IPS-20b (cell line): ENCODE measurements around the gene ITCH.
"Not testable (repeated sequence)": the region's sequence is repeated elsewhere in the genome, so short reads cannot be mapped to it uniquely, and the experiment has no call there.

Experiments
- H3K27ac ChIP-seq: one replicate; pipeline ENCODE4 v1.5.1; 2013; ENCODE audit warnings: low read length
- H3K27me3 ChIP-seq: 2 replicates; pipeline ENCODE4 v1.6.1; 2013; ENCODE audit warnings: mild to moderate bottlenecking, low read length, inconsistent platforms; ENCODE audit not compliant: insufficient read depth
- H3K36me3 ChIP-seq: 2 replicates; pipeline ENCODE4 v1.6.1; 2013; ENCODE audit warnings: low read depth, mild to moderate bottlenecking, inconsistent platforms, low read length, moderate library complexity; ENCODE audit not compliant: insufficient read depth
- H3K4me1 ChIP-seq: 2 replicates; pipeline ENCODE4 v1.6.1; 2013; ENCODE audit warnings: mild to moderate bottlenecking, control low read depth, inconsistent platforms, low read length, moderate library complexity; ENCODE audit not compliant: insufficient read depth
- H3K4me3 ChIP-seq: 2 replicates; pipeline ENCODE4 v1.5.1; 2013; ENCODE audit warnings: mild to moderate bottlenecking, low read length, inconsistent platforms
- H3K9ac ChIP-seq: 2 replicates; pipeline ENCODE4 v1.6.1; 2013; ENCODE audit warnings: low read depth, mild to moderate bottlenecking, inconsistent platforms, low read length, moderate library complexity
- H3K9me3 ChIP-seq: 2 replicates; pipeline ENCODE4 v1.6.1; 2013; ENCODE audit warnings: mild to moderate bottlenecking, low read depth, low read length, inconsistent platforms; ENCODE audit not compliant: insufficient read depth

Gene ITCH

DNA sequence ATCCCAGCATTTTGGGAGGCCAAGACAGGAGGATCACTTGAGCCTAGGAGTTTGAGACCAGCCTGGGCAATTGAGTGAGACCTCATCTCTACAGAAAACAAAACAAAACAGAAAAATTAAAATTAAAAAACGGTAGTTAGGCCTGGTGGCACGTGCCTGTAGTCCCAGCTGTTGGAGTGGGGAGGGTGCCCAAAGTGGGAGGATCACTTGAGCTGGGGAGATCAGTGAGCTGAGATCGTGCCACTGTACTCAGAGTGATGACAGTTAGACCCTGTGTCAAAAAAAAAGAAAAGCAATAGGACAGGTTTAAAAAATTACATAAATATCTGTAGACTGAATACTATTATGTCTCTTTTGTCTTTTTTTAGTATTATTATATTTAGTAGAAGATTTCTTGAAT is 64.3 kb downstream of the ITCH start:
- H3K36me3 ChIP-seq: peaks cover 51% of the 10 kb centered on the region
- H3K9me3 ChIP-seq: no peaks in the 10 kb centered on the region

DNA sequence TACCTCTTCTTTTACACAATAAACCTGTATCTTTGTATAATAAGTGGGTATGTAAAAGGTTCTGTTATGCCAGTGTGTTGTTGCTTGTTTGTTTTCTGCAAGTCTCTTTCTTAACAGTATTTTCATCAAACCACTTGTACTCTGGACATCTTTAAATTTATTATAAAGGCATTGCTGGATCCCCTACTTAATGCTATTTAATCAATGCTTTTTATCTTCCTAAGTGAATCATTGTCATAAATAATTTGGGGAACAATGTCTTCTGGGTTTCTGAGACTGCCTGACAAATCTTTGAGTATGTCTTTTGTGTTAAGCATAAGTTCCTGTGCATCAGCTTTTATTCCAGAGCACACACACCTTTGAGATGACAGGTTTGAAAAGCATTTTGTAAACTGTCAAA is 64.7 kb downstream of the ITCH start:
- Histone ChIP-seq H3K9me3 (no peaks in the 10 kb centered on the region), H3K9ac (no peak overlapping the region), H3K27me3 (no peaks in the 10 kb centered on the region), H3K4me3 (no peak overlapping the region), H3K27ac (no peak overlapping the region), H3K4me1 (no peaks in the 10 kb centered on the region), H3K36me3 (peaks cover 50% of the 10 kb centered on the region)

More for the DNA sequence above, 64.3 kb downstream of the ITCH start:
- no peak overlapping the region for H3K9ac ChIP-seq
- H3K4me1 ChIP-seq: no peaks in the 10 kb centered on the region
- no peaks in the 10 kb centered on the region for H3K27me3 ChIP-seq
- H3K27ac ChIP-seq: no peak overlapping the region
- H3K4me3 ChIP-seq: no peak overlapping the region

- peaks cover 27% of the 10 kb centered on the region for H3K36me3 ChIP-seq
- H3K9ac ChIP-seq: no peak overlapping the region
- H3K4me3 ChIP-seq: no peak overlapping the region
- H3K27me3 ChIP-seq: no peaks in the 10 kb centered on the region
- H3K4me1 ChIP-seq: no peaks in the 10 kb centered on the region
- no peak overlapping the region for H3K27ac ChIP-seq
- H3K9me3 ChIP-seq: no peaks in the 10 kb centered on the region
These were observed 68.1 kb downstream of the ITCH start for GRCh38 chr20:34431168-34431567.

GRCh38 chr20:34432663-34433062 is 69.6 kb downstream of the ITCH start:
- H3K4me3 ChIP-seq, H3K9me3 ChIP-seq, H3K9ac ChIP-seq, H3K27ac ChIP-seq, H3K4me1 ChIP-seq, H3K27me3 ChIP-seq: not testable (repeated sequence)
- H3K36me3 ChIP-seq: peaks cover 17% of the 10 kb centered on the region

DNA sequence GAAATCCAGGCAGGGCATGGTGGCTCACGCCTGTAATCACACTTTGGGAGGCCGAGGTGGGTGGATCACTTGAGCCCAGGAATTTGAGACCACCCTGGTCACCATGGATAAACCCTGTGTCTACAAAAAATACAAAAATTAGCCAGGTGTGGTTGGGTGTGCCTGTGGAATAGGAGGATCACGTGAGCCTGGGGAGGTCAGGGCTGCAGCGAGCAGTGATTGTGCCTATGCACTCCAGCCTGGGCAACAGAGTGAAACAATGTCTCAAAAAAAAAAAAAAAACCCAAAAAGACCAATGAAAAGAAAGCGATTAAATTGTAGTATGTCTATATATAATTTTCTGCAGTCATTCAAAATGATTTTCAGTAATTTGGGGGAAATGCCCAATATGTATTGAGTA is 70.3 kb downstream of the ITCH start:
- Histone ChIP-seq H3K9ac (no peak overlapping the region), H3K4me3 (no peak overlapping the region), H3K9me3 (no peaks in the 10 kb centered on the region), H3K36me3 (peaks cover 17% of the 10 kb centered on the region), H3K4me1 (no peaks in the 10 kb centered on the region), H3K27ac (no peak overlapping the region), H3K27me3 (no peaks in the 10 kb centered on the region)

GRCh38 chr20:34435589-34435988 is 72.5 kb downstream of the ITCH start:
- Histone ChIP-seq H3K4me1 (no peaks in the 10 kb centered on the region), H3K36me3 (peaks cover 34% of the 10 kb centered on the region), H3K4me3 (no peak overlapping the region), H3K27me3 (no peaks in the 10 kb centered on the region), H3K9me3 (no peaks in the 10 kb centered on the region), H3K27ac (no peak overlapping the region), H3K9ac (no peak overlapping the region)

- no peaks in the 10 kb centered on the region for H3K9me3 ChIP-seq
- H3K9ac ChIP-seq: no peak overlapping the region
- peaks cover 53% of the 10 kb centered on the region for H3K36me3 ChIP-seq
- H3K4me3 ChIP-seq: no peak overlapping the region
- H3K4me1 ChIP-seq: no peaks in the 10 kb centered on the region
- H3K27ac ChIP-seq: no peak overlapping the region
- H3K27me3 ChIP-seq: no peaks in the 10 kb centered on the region
These were observed 74.4 kb downstream of the ITCH start for GRCh38 chr20:34437330-34437986.

GRCh38 chr20:34439168-34439567 is 76.1 kb downstream of the ITCH start:
- Histone ChIP-seq H3K4me1 (no peaks in the 10 kb centered on the region), H3K27me3 (no peaks in the 10 kb centered on the region), H3K9ac (no peak overlapping the region), H3K9me3 (no peaks in the 10 kb centered on the region), H3K27ac (no peak overlapping the region), H3K4me3 (no peak overlapping the region), H3K36me3 (peaks cover 66% of the 10 kb centered on the region)

DNA sequence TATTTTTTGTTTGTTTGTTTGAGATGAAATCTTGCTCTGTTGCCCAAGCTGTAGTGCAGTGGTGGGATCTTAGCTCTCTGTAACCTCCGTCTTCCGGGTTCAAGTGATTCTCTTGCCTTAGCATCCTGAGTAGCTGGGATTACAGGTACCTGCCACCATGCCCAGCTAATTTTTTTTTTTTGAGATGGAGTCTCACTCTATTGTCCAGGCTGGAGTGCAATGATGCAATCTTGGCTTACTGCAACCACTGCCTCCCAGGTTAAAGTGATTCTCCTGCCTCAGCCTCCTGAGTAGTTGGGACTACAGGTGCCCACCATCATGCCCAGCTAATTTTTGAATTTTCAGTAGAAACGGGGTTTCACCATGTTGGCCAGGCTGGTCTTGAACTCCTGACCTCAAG is 78.3 kb downstream of the ITCH start:
- not testable (repeated sequence) for H3K27ac ChIP-seq, H3K9ac ChIP-seq, H3K27me3 ChIP-seq, H3K4me1 ChIP-seq, H3K9me3 ChIP-seq, H3K4me3 ChIP-seq
- peaks cover 86% of the 10 kb centered on the region for H3K36me3 ChIP-seq

DNA sequence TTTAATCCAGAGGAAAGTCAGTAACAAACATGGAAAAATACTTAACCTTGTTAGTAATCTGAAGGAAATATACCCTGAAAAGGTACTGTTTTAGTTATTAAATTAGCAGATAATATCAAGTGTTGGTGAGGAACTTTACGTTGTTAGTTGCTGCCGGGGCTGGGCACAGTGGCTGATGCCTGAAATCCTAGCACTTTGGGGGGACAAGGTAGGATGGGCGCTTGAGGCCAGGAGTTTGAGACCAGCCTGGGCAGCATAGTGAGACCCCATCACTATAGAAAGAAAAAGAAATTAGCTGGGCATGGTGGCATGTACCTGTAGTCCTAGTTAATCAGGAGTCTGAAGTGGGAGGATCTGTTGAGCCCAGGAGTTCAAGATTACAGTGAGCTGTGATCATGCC is 80.5 kb downstream of the ITCH start:
- no peaks in the 10 kb centered on the region for H3K9me3 ChIP-seq
- H3K27ac ChIP-seq: no peak overlapping the region
- no peak overlapping the region for H3K9ac ChIP-seq
- no peak overlapping the region for H3K4me3 ChIP-seq
- H3K36me3 ChIP-seq: peaks cover 95% of the 10 kb centered on the region
- no peaks in the 10 kb centered on the region for H3K4me1 ChIP-seq
- no peaks in the 10 kb centered on the region for H3K27me3 ChIP-seq

DNA sequence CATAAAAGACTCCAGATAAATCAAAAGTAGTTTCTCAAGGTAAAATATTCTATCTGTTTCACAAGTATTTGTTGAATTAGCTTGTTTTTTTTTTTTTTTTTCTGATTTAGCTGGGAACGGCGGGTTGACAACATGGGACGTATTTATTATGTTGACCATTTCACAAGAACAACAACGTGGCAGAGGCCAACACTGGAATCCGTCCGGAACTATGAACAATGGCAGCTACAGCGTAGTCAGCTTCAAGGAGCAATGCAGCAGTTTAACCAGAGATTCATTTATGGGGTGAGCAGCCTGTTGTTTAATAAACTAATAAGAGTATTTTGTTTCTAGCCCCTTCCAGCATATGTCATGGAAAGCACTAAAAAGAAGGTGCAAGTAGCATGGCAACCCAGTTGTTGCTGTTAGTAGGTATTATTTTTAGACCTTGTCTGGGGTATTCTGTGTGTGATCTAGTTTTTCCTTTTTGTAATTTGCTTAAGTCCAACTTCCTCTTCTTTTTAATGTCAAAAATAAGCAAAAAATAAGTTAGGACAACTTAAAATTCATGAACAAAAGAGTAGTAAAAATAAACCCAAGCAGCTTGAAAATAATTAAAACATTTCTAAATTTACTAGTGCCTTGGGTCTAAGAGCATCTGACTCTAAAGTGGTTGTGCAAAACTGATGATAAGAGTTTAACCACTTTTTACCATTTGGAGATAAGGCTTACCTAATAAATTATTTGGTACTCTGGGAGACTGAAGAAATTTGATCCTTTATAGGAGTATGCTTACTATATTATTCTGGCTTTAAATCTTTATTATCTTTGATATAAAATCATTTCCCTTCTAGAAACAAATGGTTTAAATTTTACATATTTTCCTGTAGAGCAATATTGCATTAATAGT is 82.3 kb downstream of the ITCH start:
- H3K36me3 ChIP-seq: peaks cover 93% of the 10 kb centered on the region
- no peaks in the 10 kb centered on the region for H3K9me3 ChIP-seq
- H3K4me3 ChIP-seq: no peak overlapping the region
- no peak overlapping the region for H3K27ac ChIP-seq
- H3K9ac ChIP-seq: no peak overlapping the region
- H3K4me1 ChIP-seq: no peaks in the 10 kb centered on the region
- H3K27me3 ChIP-seq: no peaks in the 10 kb centered on the region

GRCh38 chr20:34448517-34448916 is 85.4 kb downstream of the ITCH start:
- H3K27ac ChIP-seq: no peak overlapping the region
- H3K4me1 ChIP-seq: no peaks in the 10 kb centered on the region
- H3K9me3 ChIP-seq: no peaks in the 10 kb centered on the region
- no peak overlapping the region for H3K9ac ChIP-seq
- no peak overlapping the region for H3K4me3 ChIP-seq
- H3K27me3 ChIP-seq: no peaks in the 10 kb centered on the region
- peaks cover 95% of the 10 kb centered on the region for H3K36me3 ChIP-seq
